IMR-90 (cell line): Measurements from ENCODE around the gene KDM4F. TPM values are rescaled to one million over a fixed set of nuclear protein-coding genes. Genes with fewer than 3 reads are reported as not detected.
A peak's percentile ranks its signal among the peaks of the same experiment; 100 is the strongest.

Experiments
- ATAC-seq: fragments of 200-7000 bp; cut with Tn5 transposase; 2 replicates; pipeline ENCODE4 v1.9.1; 2020; ENCODE audit warnings: low read depth, mild to moderate bottlenecking, moderate library complexity
- BruUV-seq: library from RNA; stranded (reverse); fragments of 400-500 nt; replicated peaks from 2 replicates; lab custom pipeline; 2021; lab: Mats Ljungman, UMichigan
- CTCF ChIA-PET: fragments of 300-600 bp; formaldehyde crosslinking; extraction: SDS; loops from one replicate; lab custom pipeline; 2021; ENCODE audit warnings: antibody characterized with exemption; lab: Yijun Ruan, JAX
- POLR2A ChIA-PET: fragments of 300-600 bp; sonication (Branson Sonifier 250); formaldehyde crosslinking; loops from one replicate; lab custom pipeline; 2022; ENCODE audit warnings: antibody characterized with exemption; ENCODE audit not compliant: unreplicated experiment; lab: Charles Lee
- DNase-seq: peaks from one replicate; pipeline ENCODE4 v3.0.0; 2013
- H2AFZ ChIP-seq: replicated peaks from 2 replicates; pipeline ENCODE3; 2013; ENCODE audit warnings: low read length, mild to moderate bottlenecking; ENCODE audit not compliant: poor library complexity
- H2AK5ac ChIP-seq: 2 replicates; pipeline ENCODE4 v1.6.1; 2013; ENCODE audit warnings: low read depth, low read length, inconsistent platforms
- H2AK9ac ChIP-seq: replicated peaks from 2 replicates; pipeline ENCODE3; 2013; ENCODE audit warnings: mild to moderate bottlenecking, low read depth, low read length, moderate library complexity; ENCODE audit not compliant: poor library complexity
- H2BK120ac ChIP-seq: 2 replicates; pipeline ENCODE4 v1.6.1; 2013; ENCODE audit warnings: low read depth, low read length, inconsistent platforms
- H2BK15ac ChIP-seq: 3 replicates; pipeline ENCODE4 v1.6.1; 2013; ENCODE audit warnings: low read depth, low read length, inconsistent platforms
- H2BK20ac ChIP-seq: 2 replicates; pipeline ENCODE4 v1.6.1; 2013; ENCODE audit warnings: low read depth, mild to moderate bottlenecking, inconsistent platforms, low read length, moderate library complexity
- H2BK5ac ChIP-seq: 2 replicates; pipeline ENCODE4 v1.6.1; 2013; ENCODE audit warnings: mild to moderate bottlenecking, low read depth, low read length, inconsistent platforms; ENCODE audit not compliant: poor library complexity, severe bottlenecking
- H3K14ac ChIP-seq: replicated peaks from 2 replicates; pipeline ENCODE4 v1.6.1; 2013; ENCODE audit warnings: low read depth, low read length, inconsistent platforms
- H3K18ac ChIP-seq: 2 replicates; pipeline ENCODE4 v1.6.1; 2013; ENCODE audit warnings: low read depth, low read length, control low read depth
- H3K23ac ChIP-seq: 2 replicates; pipeline ENCODE4 v1.6.1; 2013; ENCODE audit warnings: low read depth, low read length, inconsistent platforms
- H3K27ac ChIP-seq: 2 replicates; pipeline ENCODE4 v1.5.1; 2013; ENCODE audit warnings: mild to moderate bottlenecking, control low read depth, low read length; ENCODE audit not compliant: insufficient read depth
- H3K27me3 ChIP-seq: 2 replicates; pipeline ENCODE4 v1.6.1; 2013; ENCODE audit warnings: low read length; ENCODE audit not compliant: control insufficient read depth, insufficient read depth
- H3K36me3 ChIP-seq: 2 replicates; pipeline ENCODE4 v1.6.1; 2013; ENCODE audit warnings: low read length, mixed read lengths; ENCODE audit not compliant: control insufficient read depth, insufficient read depth
- H3K4ac ChIP-seq: 2 replicates; pipeline ENCODE4 v1.6.1; 2013; ENCODE audit warnings: low read depth, low read length, inconsistent platforms
- H3K4me1 ChIP-seq: 2 replicates; pipeline ENCODE4 v1.6.1; 2013; ENCODE audit warnings: low read length, mixed read lengths; ENCODE audit not compliant: control insufficient read depth, insufficient read depth
- H3K4me2 ChIP-seq: 2 replicates; pipeline ENCODE4 v1.6.1; 2013; ENCODE audit warnings: low read depth, mild to moderate bottlenecking, control low read depth, low read length, moderate library complexity
- H3K4me3 ChIP-seq: 2 replicates; pipeline ENCODE4 v1.5.1; 2013; ENCODE audit warnings: low read depth, mild to moderate bottlenecking, control low read depth, low read length, moderate library complexity; ENCODE audit not compliant: insufficient read depth
- H3K56ac ChIP-seq: 2 replicates; pipeline ENCODE4 v1.6.1; 2013; ENCODE audit warnings: low read length, inconsistent platforms; ENCODE audit not compliant: insufficient read depth; ENCODE audit errors: extremely low read depth
- H3K79me1 ChIP-seq, 2 experiments: 2 replicates each; pipeline ENCODE4 v1.6.1; 2013; ENCODE audit warnings: low read length in 2 of 2, inconsistent platforms in 1 of 2, low read depth in 1 of 2
- H3K9ac ChIP-seq: 2 replicates; pipeline ENCODE4 v1.6.1; 2013; ENCODE audit warnings: low read depth, low read length, control low read depth
- H3K9me1 ChIP-seq: 2 replicates; pipeline ENCODE4 v1.6.1; 2013; ENCODE audit warnings: low read length, inconsistent platforms; ENCODE audit not compliant: insufficient read depth
- H3K9me3 ChIP-seq: 2 replicates; pipeline ENCODE4 v1.6.1; 2013; ENCODE audit warnings: low read length; ENCODE audit not compliant: control insufficient read depth, insufficient read depth
- H4K20me1 ChIP-seq: 2 replicates; pipeline ENCODE4 v1.6.1; 2013; ENCODE audit warnings: low read length, inconsistent platforms; ENCODE audit not compliant: insufficient read depth
- H4K5ac ChIP-seq: 2 replicates; pipeline ENCODE4 v1.6.1; 2013; ENCODE audit warnings: mild to moderate bottlenecking, low read depth, low read length, control low read depth
- H4K8ac ChIP-seq, 2 experiments: 2 replicates each; pipeline ENCODE4 v1.6.1; 2013; ENCODE audit warnings: low read depth in 2 of 2, low read length in 2 of 2, control low read depth in 1 of 2, inconsistent platforms in 1 of 2
- H4K91ac ChIP-seq: 2 replicates; pipeline ENCODE4 v1.6.1; 2013; ENCODE audit warnings: low read depth, low read length, inconsistent platforms; ENCODE audit not compliant: insufficient read depth
- BHLHE40 ChIP-seq: fragments of 150-350 bp; IDR thresholded peaks from 2 replicates; pipeline ENCODE4 v1.6.1; 2016; ENCODE audit warnings: mild to moderate bottlenecking, low read depth, low read length
- MAFK ChIP-seq: IDR thresholded peaks from 2 replicates; pipeline ENCODE4 v1.6.1; 2012; ENCODE audit warnings: low read depth, low read length, improper control_type of control experiment
- MAZ ChIP-seq: IDR thresholded peaks from 2 replicates; pipeline ENCODE4 v1.6.1; 2012; ENCODE audit warnings: low read depth, mild to moderate bottlenecking, low read length, improper control_type of control experiment, moderate library complexity, borderline replicate concordance
- POLR2A ChIP-seq: IDR thresholded peaks from 2 replicates; pipeline ENCODE4 v1.6.1; 2012; ENCODE audit warnings: mild to moderate bottlenecking, low read depth, low read length
- RAD21 ChIP-seq: IDR thresholded peaks from 2 replicates; pipeline ENCODE4 v1.6.1; 2012; ENCODE audit warnings: low read length, improper control_type of control experiment
- RFX5 ChIP-seq: IDR thresholded peaks from 2 replicates; pipeline ENCODE4 v1.8.0; 2012; ENCODE audit warnings: low read depth, mild to moderate bottlenecking, low read length, moderate library complexity
- USF2 ChIP-seq: fragments of 150-350 bp; IDR thresholded peaks from 2 replicates; pipeline ENCODE4 v1.6.1; 2017; ENCODE audit warnings: mild to moderate bottlenecking, antibody characterized with exemption, low read length, low read depth
- WGBS, 2 experiments: methylation state at CpG; one replicate each; pipeline versions ENCODE4 v1.1.5 to v1.1.7; 2013; ENCODE audit warnings: missing lambda C conversion rate in 2 of 2; ENCODE audit not compliant: insufficient read length in 1 of 2; ENCODE audit errors: extremely low coverage in 2 of 2; 5-methylcytosine and 5-hydroxymethylcytosine counted together
- dilution Hi-C: fragments of 300-500 bp; cut with HindIII; formaldehyde crosslinking; loops from one replicate; pipeline ENCODE4 v1.14.3; 2018; ENCODE audit warnings: low sequenced_read_pairs; ENCODE audit not compliant: unreplicated experiment
- in situ Hi-C: fragments of 300-500 bp; cut with MboI; formaldehyde crosslinking; loops from 3 replicates; pipeline ENCODE4 v1.14.3; 2019; ENCODE audit warnings: low sequenced_read_pairs, inconsistent platforms, mixed read lengths
- intact Hi-C: fragments of 100-400 bp; cut with micrococcal nuclease; formaldehyde crosslinking; loops from 2 replicates; pipeline ENCODE4 v1.10.0; 2022
- polyA plus RNA-seq, 3 experiments: library from polyadenylated mRNA; depleted of rRNA; stranded (reverse); fragments of >200 nt; gene quantifications; 2 replicates each; pipeline ENCODE4 v1.2.3, GENCODE V29; 2012; ENCODE audit warnings: low replicate concordance in 1 of 3
- total RNA-seq: library from RNA; depleted of rRNA; stranded (reverse); fragments of >200 nt; gene quantifications from 2 replicates; pipeline ENCODE4 v1.2.3, GENCODE V29; 2012
- TF ChIP-seq, protein P1 (sequence below): conservative IDR thresholded peaks from 2 replicates; pipeline ENCODE4 v1.5.1; 2012; ENCODE audit warnings: mild to moderate bottlenecking, low read depth, low read length, improper control_type of control experiment

Gene KDM4F
- total and polyA plus RNA-seq, 2 of the 4 experiments (the other 2 are of a cell fraction) = not detected

DNA sequence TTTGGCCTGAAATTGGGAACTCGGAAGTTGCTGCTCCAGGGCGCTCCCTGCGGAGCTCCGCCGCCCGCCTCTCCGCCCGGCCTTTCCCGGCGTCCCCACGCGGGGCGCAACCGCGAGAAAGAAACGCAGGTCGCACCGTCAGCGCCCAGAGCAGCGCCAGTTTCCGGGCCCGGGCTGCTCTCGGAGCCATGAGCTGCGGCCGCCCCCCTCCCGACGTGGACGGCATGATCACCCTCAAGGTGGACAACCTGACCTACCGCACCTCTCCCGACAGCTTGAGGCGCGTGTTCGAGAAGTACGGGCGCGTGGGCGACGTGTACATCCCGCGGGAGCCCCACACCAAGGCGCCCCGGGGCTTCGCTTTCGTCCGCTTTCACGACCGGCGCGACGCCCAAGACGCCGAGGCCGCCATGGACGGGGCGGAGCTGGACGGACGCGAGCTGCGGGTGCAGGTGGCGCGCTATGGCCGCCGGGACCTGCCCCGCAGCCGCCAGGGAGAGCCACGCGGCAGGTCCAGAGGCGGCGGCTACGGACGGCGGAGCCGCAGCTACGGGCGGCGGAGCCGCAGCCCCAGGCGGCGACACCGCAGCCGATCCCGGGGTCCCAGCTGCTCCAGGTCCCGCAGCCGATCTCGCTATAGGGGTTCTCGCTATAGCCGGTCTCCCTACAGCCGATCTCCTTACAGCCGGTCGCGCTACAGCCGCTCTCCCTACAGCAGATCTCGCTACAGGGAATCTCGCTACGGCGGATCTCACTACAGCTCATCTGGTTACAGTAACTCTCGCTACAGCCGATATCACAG lies 18.0 kb downstream of the KDM4F start:
- Histone ChIP-seq H3K4me3 (peak overlapping the region; percentile 91), H3K36me3 (no peaks in the 10 kb centered on the region), H3K9me3 (no peaks in the 10 kb centered on the region), H2BK5ac (peak overlapping the region; percentile 91), H2AK5ac (no peak overlapping the region; the same call in 1 of the 2 replicates), H4K20me1 (no peaks in the 10 kb centered on the region), H4K5ac (peak overlapping the region; percentile 94), H3K14ac (peak overlapping the region; percentile 96), H4K8ac (peak overlapping the region; percentile 86 to 91), H2BK120ac (peak overlapping the region; percentile 74), H3K9ac (peak overlapping the region; percentile 93), H2AFZ (peak overlapping the region; percentile 99), H3K27ac (peak overlapping the region; percentile 85), H4K91ac (peak overlapping the region; percentile 57), H3K18ac (peak overlapping the region; percentile 64), H2BK15ac (peak overlapping the region; percentile 57; the same call in 1 of the 3 replicates), H3K4me2 (peak overlapping the region; percentile 98), H3K9me1 (no peaks in the 10 kb centered on the region), H2AK9ac (peak overlapping the region; percentile 88), H3K4ac (peak overlapping the region; percentile 92), H3K23ac (peak overlapping the region; percentile 93), H2BK20ac (0 out of 2 replicates have a peak overlapping the region, but pooled peaks have one; percentile 9), H3K79me1 (peaks cover 9 to 22% of the 10 kb centered on the region in 2 experiments; a peak in 2 of 4 replicates), H3K56ac (peak overlapping the region; percentile 63), H3K27me3 (no peaks in the 10 kb centered on the region), H3K4me1 (no peaks in the 10 kb centered on the region)
- BruUV-seq = no TSS peak
- peak; percentile 57 for TF ChIP-seq POLR2A
- no peak for TF ChIP-seq USF2
- TF ChIP-seq MAZ = no peak; the same call in 1 of the 2 replicates
- TF ChIP-seq, protein P1, sequence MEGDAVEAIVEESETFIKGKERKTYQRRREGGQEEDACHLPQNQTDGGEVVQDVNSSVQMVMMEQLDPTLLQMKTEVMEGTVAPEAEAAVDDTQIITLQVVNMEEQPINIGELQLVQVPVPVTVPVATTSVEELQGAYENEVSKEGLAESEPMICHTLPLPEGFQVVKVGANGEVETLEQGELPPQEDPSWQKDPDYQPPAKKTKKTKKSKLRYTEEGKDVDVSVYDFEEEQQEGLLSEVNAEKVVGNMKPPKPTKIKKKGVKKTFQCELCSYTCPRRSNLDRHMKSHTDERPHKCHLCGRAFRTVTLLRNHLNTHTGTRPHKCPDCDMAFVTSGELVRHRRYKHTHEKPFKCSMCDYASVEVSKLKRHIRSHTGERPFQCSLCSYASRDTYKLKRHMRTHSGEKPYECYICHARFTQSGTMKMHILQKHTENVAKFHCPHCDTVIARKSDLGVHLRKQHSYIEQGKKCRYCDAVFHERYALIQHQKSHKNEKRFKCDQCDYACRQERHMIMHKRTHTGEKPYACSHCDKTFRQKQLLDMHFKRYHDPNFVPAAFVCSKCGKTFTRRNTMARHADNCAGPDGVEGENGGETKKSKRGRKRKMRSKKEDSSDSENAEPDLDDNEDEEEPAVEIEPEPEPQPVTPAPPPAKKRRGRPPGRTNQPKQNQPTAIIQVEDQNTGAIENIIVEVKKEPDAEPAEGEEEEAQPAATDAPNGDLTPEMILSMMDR = peak; percentile 65
- TF ChIP-seq RAD21 = peak; percentile 24; the same call in 1 of the 2 replicates
- TF ChIP-seq RFX5 = no peak
- TF ChIP-seq MAFK = no peak
- no peak for TF ChIP-seq BHLHE40
- ATAC-seq = peak; percentile 90
- peak; percentile 72 for DNase-seq
- in situ Hi-C loops (loop anchor here (25.0 kb wide), 1 partner anchor 1370 kb away; no protein-coding TSS in a partner anchor), dilution Hi-C loops (no loop called here), intact Hi-C loops (loop anchor here (5.0 kb wide), 3 partner anchors 95 to 1360 kb away; partner anchors contain the start of genes CWC15 and KDM4D)
- WGBS, 2 experiments = 1% methylated on average over 76 of the region's 98 CpGs; no CpG with 5 or more reads in 1 of the 2 experiments
- POLR2A ChIA-PET = interaction anchor here (0.5 to 0.7 kb wide), 3 partner anchors 51 to 1357 kb away, joined by 3 to 4 read pairs (median 3); no protein-coding TSS in a partner anchor
- CTCF ChIA-PET = interaction anchor here (0.9 to 1.8 kb wide), 9 partner anchors 8 to 640 kb away, joined by 3 to 16 read pairs (median 3); no protein-coding TSS in a partner anchor
